Fibroblast of peridontal ligament (primary cell): ENCODE results near the gene BRINP3.

ENCODE experiments used
- DNase-seq: peaks from one replicate; pipeline ENCODE4 v3.0.0-alpha.2; 2010; ENCODE audit errors: extremely low read depth

Gene BRINP3

DNA sequence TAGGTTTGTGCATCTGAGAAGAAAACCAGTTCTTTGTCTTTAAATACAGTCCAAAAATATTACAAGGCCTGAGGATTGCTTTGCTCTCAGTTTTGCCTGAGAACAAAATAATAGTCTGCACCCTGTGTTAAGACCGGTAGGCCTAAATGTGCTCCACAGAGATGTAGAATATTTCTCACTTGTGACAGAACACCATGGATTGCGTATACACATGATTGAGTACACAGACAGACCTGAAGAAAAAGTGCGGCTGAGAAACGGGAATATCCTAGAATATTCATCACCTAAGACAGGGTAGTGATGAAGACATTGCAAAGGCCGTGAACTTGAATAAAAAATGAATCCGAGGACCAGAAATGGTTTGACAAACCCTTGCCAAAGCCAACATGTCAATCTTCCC, 155.4 kb downstream of the BRINP3 start:
- DNase-seq = no peak

DNA sequence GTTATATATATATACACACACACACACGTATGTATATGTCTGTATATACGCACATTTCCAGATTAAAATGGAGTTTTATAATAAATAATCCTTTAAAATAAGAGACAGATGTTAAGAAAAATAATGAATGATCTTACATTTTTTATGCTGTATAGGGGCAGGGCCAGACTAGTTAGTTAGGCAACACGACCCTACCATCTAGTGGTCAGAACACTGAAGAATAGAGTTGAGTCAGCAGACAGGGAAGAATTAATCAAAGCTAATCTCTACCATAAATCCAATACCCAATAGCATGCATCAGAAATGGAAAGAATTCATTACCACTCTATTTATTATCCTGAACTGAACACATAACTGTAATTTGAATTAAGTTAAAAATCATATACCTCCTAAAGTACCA, 156.7 kb downstream of the BRINP3 start:
- peak; percentile 84 for DNase-seq

DNA sequence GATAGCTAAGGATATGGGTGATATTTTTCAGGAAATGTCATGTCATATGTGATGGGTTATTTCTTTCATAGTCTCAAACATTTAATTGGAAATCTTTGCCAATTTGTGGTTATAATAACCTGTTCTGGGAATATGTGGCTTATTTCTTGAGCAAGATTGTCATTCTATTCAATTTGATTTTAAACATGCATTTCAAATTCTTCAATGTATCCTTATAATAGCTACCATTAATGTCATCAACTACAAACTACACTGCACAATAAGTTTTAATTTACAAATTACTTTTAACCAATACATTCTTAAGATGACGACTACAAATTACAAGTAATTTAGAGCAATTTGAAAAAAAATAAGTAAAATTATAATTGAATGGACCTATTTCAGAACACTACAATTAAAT, 164.9 kb downstream of the BRINP3 start:
- DNase-seq = no peak

DNA sequence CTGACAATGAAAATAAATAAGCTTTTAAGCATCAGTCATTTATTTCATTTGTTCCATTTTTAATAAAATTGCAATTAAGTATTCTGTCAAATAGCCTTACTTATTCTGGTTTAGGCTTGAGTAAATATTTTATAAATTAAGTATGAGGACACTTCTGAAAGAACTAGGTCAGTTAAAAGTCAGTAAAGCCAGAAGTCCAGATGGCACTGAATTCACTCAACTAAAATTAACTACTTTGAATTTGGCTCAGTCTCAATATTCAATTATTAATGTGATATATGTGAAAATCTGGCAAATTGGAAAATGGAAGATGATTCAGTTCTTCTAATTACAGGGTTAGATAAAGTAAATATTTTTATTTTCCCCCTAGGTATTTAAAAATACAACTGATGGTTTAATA, 174.2 kb downstream of the BRINP3 start:
- no peak for DNase-seq

DNA sequence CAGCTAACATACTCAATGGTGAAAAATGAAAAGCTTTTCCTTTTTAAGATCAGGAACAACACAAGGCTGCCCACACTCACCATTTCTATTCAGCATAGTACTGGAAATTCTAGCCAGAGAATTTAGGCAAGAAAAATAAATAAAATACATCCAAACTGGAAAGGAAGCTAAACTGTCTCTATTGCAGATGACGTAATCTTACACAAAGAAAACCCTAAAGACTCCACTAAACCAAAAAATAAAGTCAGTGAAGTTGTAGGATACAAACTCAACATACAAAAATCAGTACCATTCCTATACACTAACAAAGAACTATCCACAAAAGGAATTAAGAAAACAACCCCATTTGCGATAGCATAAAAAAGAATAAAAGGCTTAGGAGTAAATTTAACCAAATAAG, 181.2 kb downstream of the BRINP3 start:
- DNase-seq = peak; percentile 34

DNA sequence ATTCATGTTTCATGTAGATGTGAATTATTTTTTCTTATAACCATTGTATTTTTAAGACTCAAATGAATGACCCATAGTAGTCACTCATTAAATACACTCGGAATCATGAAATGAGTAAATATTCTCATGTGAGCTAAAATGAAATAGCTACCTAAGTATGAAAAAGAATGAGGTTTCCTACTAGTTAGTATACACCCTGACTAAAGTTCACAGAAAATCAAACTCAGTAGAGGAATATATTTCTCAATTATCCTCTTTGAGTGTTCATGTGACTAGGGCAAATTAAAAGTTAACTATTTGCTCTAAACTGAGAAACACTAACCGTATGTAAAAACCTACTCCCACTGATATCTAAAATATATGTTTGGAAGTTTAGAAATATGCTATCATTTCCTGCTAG, 187.8 kb downstream of the BRINP3 start:
- no peak for DNase-seq

DNA sequence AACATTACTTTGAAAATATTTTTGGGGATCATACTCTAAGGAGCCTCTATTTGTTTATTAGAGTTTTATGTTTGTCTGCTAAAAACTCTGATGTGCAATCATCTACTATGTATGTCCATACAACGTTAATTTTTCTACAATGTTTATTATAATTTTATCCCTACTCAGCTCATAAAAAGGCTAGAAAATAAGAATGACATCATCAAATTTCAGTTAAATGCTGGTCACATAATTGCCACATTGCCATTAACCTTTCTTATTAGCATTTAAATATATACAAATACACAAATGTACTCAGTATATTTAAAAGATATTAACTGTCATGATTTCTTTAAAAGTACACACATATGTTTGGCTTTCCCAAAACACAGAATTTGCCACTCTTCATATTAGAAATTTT, 191.6 kb downstream of the BRINP3 start:
- DNase-seq = no peak

DNA sequence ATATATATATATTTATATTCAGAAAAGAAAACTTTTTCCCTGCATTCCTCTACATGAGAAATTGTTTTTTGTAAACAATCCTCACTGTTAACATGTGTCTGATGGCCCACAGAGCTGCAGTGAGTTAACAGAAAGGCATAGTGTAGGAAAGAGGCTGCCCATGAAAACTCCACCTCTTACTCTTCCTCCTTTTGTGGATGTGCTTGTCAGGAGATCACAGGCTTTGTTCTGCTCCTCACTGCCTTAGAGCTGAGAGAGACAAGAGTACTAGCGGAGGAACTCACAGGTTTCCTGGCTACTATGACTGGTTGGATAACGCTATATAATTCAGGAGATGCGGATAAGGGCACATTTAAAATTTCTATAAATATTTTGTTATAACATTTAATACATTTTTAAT, 200.6 kb downstream of the BRINP3 start:
- no peak for DNase-seq

DNA sequence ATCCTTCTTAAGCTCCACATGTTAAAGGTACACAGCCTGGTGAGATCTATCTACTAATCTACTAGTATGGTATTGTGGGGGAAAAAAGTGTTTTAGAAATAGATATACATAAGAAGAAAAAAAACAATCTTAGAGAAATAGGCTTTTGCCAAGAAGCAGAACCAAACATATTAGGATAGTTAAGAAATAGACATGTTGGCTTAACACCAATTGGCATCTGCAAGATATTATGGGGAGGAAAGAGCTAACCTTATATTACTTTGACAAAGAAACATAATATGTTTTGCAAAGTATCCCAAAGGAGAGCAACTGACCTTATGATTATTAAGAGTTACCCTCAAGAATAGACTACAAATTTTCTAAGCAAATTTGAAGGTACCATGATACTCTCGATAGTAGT, 202.9 kb downstream of the BRINP3 start:
- DNase-seq = peak; percentile 69

DNA sequence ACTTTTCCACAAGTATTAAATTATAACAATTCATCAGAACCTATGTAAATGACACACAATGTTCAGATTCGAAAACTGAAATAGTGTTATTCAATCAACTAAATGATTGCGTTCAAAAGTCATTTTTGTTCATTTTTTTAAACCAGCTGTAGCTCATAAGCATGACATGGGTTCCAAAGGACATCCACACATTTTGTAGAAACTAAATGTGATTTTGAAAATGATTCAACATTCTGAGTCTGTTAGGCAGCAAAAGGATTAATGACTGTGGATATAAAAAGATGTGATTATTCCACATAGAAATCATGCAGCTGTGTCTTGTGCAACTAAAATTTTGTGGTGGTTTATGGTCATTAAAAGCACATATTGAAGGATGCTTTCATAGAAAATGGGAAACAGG, 204.5 kb downstream of the BRINP3 start:
- no peak for DNase-seq

DNA sequence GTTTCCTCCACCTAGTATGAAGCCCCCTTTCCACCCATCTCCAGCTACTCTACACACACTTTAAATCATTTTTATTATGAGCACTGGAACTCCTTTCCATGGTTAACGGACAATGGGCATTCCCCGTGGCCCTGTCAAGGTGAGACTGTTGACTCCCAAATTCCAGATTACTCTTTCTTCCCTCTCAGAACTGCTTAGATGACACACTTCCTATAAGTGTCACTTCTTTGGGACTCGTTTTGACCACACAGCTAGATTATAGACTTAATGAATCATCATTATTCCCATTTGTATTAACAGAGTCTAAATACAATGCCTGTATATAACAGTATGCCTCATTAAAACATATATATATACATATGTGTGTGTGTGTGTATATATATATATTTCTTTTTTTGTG, 215.1 kb downstream of the BRINP3 start:
- no peak for DNase-seq

DNA sequence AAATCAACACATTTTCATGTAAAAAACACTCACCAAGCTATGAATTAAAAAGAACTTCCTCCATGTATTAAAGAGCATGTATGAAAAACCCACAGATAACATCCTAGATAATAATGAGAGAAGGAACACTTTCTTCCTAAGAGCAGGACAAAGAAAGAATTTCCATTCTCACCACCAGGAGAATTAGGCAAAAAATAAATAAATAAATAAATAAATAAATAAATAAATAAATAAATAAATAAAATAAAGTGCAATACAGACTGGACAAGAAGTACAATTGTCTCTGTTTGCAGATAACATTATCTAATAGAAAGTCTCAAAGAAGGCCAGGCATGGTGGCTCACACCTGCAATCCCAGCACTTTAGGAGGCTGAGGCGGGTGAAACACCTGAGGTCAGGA, 218.2 kb downstream of the BRINP3 start:
- DNase-seq = no peak

DNA sequence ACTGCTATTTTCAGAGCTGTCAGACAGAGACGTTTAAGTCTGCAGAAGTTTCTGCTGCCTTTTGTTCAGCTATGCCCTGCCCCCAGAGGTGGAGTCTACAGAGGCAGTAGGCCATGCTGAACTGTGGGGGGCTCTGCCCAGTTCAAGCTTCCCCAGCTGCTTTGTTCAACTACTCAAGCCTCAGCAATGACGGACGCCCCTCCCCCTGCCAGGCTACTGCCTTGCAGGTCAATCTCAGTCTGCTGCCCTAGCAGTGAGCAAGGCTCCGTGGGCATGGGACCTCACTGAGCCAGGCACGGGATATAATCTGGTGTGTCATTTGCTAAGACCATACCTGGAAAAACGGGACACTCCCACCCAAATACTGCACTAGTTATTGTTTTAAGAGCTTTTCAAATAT, 219.7 kb downstream of the BRINP3 start:
- DNase-seq = no peak

DNA sequence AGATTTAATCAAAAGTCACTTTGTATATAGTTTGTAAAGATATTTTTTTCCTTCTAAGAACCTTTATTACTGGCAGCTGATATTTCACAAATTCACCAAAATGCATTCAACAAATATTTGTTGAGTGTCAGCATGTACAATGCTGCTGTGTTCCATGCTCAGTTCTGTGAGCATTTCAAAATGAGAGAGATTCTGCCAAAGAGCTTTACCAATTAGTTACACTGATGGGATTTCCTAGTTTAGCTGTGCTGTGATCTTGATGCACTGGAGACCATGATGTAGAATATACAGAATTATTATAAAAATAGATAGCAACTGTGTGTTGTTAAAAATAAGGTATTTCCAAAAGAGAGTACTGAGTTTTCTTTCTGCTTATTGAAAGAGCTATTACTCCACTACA, 225.6 kb downstream of the BRINP3 start:
- no peak for DNase-seq

DNA sequence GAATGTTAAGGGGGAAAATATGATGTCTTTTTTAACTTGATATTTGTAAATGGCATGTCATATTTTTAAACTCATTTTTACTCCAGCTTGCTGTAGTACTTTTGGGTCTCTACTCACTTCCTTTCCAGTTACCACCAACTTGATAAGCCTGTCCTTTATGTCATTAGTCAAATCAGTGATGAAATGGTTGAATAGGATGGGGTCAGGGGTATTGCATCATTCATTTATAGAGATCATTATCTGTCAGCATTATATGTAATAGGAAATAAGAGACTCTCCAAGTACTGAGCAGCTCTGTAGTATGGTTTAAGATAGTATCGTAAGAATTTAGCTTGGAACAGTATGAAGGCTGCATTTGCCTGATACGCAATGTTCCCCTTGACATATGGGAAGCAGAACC, 227.3 kb downstream of the BRINP3 start:
- DNase-seq = no peak

DNA sequence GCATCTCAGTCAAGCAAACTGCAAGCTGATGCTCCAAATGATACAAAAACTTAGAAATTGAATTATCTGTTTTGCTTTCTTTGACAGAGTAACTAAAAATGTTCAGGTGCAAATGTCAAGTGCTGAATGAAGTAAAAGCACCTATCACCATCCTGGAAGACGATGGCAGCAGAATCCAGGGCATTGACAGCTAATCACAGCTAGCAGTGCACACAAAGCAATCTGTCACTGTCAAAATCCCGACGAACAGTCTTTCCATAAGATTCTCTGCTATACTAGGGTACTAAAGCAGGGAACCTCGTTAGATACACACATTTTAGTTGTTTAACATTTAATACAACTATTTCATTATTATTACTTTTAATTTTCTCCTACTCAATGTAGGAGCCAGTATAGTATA, 233.3 kb downstream of the BRINP3 start:
- DNase-seq = no peak

DNA sequence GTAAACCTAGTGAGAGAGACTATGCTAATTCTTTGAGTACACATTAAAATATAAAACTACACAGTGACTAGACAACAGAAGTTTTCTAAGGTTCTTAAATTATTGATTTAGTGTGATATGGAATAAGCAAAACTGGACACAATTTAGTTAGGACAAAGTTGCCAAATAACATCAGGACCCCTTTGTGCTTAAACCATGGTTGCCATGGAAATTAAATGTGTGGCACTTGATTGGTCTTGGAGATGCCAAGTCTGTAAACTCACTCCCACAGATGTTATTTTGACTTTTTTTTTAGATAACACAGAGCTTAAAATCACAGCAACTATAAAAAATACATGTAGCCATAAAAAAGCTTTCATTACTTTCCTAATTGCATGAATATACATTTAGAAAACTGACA, 234.6 kb downstream of the BRINP3 start:
- DNase-seq = no peak

DNA sequence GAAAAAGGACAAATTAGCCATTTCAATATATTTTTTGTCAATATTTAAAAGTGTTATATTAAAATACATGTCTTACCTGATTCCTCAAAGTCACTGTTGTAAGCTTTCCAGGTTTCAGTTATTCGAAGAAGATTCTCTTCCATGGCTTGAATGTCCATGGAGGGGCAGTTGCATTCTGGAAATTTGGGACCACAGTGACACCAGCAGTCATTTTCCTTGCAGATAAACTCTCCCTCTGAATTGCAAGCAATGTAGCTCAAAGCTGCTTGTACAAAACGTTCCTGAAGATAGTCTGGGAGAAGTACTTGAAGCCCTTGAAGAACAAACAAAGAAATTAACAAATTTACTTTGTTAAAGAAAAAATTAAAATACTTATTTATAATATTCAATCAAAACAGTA, 251.7 kb downstream of the BRINP3 start:
- DNase-seq = peak; percentile 8

DNA sequence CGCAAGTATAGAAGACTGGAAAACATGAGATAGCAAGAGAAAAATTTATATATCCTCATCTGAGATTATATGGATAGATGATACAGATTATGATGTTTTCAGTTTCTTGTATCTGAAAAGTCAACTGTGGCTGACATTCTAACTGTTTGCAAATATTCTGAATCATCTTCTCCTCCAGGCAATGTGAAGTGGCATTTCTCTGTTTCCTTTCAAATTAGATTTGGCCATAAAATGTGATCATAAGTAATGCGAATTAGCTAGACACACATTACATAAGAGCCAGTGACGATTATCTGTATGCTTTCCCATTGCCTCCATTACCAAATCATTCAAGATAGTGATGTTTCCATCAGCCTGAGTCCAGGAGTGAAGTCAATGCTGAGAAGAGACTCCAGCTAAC, 265.2 kb downstream of the BRINP3 start:
- no peak for DNase-seq

DNA sequence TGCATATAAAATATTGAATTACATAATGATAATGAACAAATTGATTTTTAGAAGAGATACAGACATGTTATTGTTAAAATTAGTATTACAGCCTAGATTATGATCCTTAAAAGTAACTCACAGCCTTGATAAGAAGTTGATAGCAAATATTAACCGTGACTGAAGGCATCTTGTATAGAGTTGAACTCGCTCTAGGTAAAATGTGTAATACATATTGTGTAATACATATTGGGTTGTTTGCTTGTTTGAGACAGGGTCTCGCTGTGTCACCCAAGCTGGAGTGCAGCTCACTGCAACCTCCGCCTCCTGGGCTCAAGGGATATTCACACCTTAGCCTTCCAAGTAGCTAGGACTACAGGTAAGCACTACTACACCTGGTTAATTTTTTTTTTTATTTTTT, 269.9 kb downstream of the BRINP3 start:
- no peak for DNase-seq

DNA sequence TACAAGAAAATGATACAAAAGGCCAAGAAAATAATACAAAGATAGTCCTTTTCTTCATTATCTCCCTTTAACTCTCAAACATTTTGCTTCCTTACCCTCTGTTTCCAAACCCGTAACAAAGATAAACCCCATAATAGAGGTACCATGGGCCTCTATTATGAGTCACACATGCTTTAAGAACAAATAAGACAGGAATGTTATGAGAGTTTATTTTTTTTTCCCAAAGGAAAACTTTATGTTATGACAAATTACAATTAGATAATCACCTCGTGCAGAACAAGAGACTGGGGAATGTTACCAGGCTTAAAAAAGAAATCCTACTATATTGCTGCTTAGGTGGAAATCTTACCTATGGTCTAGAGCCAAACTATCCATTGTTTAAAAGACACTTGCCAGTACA, 272.0 kb downstream of the BRINP3 start:
- peak; percentile 57 for DNase-seq

DNA sequence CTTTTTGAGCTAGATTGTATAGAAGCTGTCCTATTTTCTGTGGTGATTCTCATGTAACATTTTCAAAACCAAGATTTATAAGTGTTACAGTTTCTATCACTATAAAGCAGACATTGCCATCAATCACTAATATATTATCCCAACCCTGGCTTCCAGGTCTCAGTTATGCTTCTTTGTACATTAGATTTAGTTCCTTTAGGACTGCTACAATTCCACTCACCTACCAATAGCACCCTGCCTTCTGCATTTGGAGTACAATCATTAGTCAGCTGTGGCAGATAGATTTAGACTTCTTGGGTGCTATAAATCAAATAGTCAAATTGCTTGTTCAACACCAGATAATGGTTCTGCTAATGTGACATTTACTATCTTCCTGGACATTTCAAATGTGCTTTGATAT, 281.6 kb downstream of the BRINP3 start:
- no peak for DNase-seq

DNA sequence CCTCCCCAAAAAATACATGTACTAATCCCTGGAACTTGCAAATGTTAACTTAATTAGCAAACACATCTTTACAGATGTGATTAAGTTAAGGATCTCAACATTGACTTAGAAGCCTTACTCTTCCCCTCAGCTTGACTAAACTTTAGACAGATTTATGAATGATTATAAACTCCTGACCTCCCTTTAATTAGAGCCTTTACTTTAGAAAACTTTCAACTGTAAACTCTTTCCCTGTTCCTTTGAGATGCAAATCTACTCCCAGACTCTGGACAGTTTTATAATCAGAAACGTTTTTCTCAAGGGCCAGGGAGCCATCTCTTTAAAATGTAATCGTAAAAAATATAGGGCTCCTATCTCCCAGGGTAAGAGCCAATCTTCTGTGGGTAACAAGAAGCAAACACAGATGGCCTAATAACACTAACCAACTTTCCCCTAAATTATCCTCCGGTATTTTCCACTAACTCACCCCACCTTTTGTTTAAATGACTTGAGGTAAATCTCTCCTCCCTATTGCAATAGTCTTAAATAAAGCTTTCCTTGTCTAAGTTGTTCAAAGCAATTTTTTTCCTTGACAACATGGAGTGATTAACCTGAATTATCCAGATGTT, 284.1 kb downstream of the BRINP3 start:
- DNase-seq = no peak

DNA sequence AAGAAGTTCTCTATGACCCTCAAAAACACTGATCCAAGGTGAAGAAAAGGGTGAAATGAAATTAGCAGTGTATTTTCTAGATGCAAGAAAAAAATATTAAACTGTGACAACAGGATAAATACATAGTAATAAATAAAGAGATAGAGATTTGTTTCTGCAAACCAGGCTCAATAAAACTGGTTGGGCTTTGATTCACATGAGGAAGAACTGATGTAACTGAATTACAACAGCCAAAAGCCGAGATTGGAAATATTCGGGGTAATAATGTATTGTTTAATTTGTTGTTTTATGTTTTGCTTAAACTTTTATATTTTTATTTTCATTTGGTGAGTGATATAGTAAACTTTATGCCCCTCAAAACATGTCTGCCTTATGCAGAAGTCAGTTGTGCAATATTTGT, 285.0 kb downstream of the BRINP3 start:
- no peak for DNase-seq

DNA sequence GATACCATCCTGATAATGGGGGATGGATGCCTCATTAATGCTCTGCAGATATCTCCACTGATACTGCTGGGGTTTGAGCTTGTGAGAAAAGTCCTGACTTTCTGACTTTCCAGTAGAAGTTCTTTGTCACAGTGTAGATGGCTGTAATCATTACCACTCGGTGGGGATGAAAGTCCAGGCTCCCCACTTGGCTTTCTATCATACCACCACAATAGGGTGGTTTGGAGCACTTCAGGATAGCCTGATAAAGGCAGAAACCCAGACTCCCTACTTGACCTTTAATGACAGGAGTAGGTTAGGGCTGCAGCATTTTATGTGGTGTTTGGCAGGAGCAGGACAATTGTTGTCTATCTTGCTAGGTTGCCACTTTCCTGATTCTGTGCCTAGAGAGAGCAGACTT, 294.1 kb downstream of the BRINP3 start:
- DNase-seq = no peak
